ENCODE results near the gene VPS13A. TPM values are rescaled to one million over a fixed set of nuclear protein-coding genes. Genes with fewer than 3 reads are reported as not detected.

The VPS13A gene
- total RNA-seq, 4 donors from 2014 or later = 16.4 to 51.0 (median 29.4) TPM

GRCh38 chr9:77163884-77164283 lies 13.4 kb upstream of the VPS13A start:
- H3K4me1 ChIP-seq = peaks cover 15 to 23% of the 10 kb centered on the region in 2 donors
- intact Hi-C loops (cut with DNase I; ENCODE audit: low total_unique reads) (no loop called here), in situ Hi-C loops (cut with MboI; ENCODE audit: low sequenced_read_pairs in 4 of 4) (loop anchor here in 2 of 4 donors (10.0 to 25.0 kb wide), 2 partner anchors 51 to 777 kb away; partner anchors contain the start of gene RFK (in 1 of the 2))
- peak overlapping the region in 2 of 4 donors; percentile 8 to 31 for H3K27ac ChIP-seq
- H3K9me3 ChIP-seq = no peaks in the 10 kb centered on the region
- ATAC-seq = no peak
- H3K27me3 ChIP-seq = no peaks in the 10 kb centered on the region
- DNase-seq = no peak
- no peak overlapping the region for H3K4me3 ChIP-seq
- no peak for TF ChIP-seq POLR2A (IDR thresholded peaks at IDR 0.05)
- no peak for TF ChIP-seq CTCF (IDR thresholded peaks at IDR 0.05 in 4 of 5, conservative IDR thresholded peaks at IDR 0.05 in 1 of 5)
- no peaks in the 10 kb centered on the region for H3K36me3 ChIP-seq

- no peak for ATAC-seq
- Histone ChIP-seq H3K27me3 (no peaks in the 10 kb centered on the region), H3K4me3 (no peak overlapping the region), H3K36me3 (no peaks in the 10 kb centered on the region), H3K9me3 (no peaks in the 10 kb centered on the region), H3K4me1 (peaks cover 20 to 29% of the 10 kb centered on the region in 2 donors), H3K27ac (no peak overlapping the region)
- no peak for DNase-seq
- TF ChIP-seq POLR2A (IDR thresholded peaks at IDR 0.05) = no peak
- TF ChIP-seq CTCF (IDR thresholded peaks at IDR 0.05 in 4 of 5, conservative IDR thresholded peaks at IDR 0.05 in 1 of 5) = no peak
- intact Hi-C loops (cut with DNase I; ENCODE audit: low total_unique reads) (loop anchor here (2.0 kb wide), 1 partner anchor 51 kb away; no protein-coding TSS in a partner anchor), in situ Hi-C loops (cut with MboI; ENCODE audit: low sequenced_read_pairs in 4 of 4) (loop anchor here in 2 of 4 donors (10.0 to 25.0 kb wide), 2 partner anchors 49 to 779 kb away; partner anchors contain the start of gene RFK (in 1 of the 2))
Measured at GRCh38 chr9:77166193-77166592, 11.1 kb upstream of the VPS13A start.

GRCh38 chr9:77170991-77171699 lies 6.2 kb upstream of the VPS13A start:
- peak; percentile 81 to 93 for ATAC-seq
- H3K27me3 ChIP-seq = no peaks in the 10 kb centered on the region
- in situ Hi-C loops (cut with MboI; ENCODE audit: low sequenced_read_pairs in 4 of 4) (loop anchor here in 1 of 4 donors (25.0 kb wide), 1 partner anchor 784 kb away; the partner anchor contains the start of gene RFK), intact Hi-C loops (cut with DNase I; ENCODE audit: low total_unique reads) (no loop called here)
- H3K36me3 ChIP-seq = no peaks in the 10 kb centered on the region
- no peak overlapping the region for H3K4me3 ChIP-seq
- peaks cover 30 to 34% of the 10 kb centered on the region in 2 donors for H3K4me1 ChIP-seq
- H3K27ac ChIP-seq = peak overlapping the region; percentile 70 to 80 (median 76)
- no peaks in the 10 kb centered on the region for H3K9me3 ChIP-seq
- peak; percentile 39 to 56 for DNase-seq
- TF ChIP-seq POLR2A (IDR thresholded peaks at IDR 0.05) (no peak), CTCF (IDR thresholded peaks at IDR 0.05 in 4 of 5, conservative IDR thresholded peaks at IDR 0.05 in 1 of 5) (no peak)

GRCh38 chr9:77175151-77175550 lies 2.2 kb upstream of the VPS13A start:
- no peaks in the 10 kb centered on the region for H3K36me3 ChIP-seq
- no peak overlapping the region for H3K27ac ChIP-seq
- in situ Hi-C loops (cut with MboI; ENCODE audit: low sequenced_read_pairs in 4 of 4) (no loop called here), intact Hi-C loops (cut with DNase I; ENCODE audit: low total_unique reads) (loop anchor here (5.0 kb wide), 1 partner anchor 857 kb away; the partner anchor contains the start of gene GNAQ)
- no peaks in the 10 kb centered on the region for H3K27me3 ChIP-seq
- H3K4me3 ChIP-seq = no peak overlapping the region
- TF ChIP-seq POLR2A (IDR thresholded peaks at IDR 0.05) = no peak
- TF ChIP-seq CTCF (IDR thresholded peaks at IDR 0.05 in 4 of 5, conservative IDR thresholded peaks at IDR 0.05 in 1 of 5) = no peak
- no peak for ATAC-seq
- no peak for DNase-seq
- peaks cover 49 to 50% of the 10 kb centered on the region in 2 donors for H3K4me1 ChIP-seq
- H3K9me3 ChIP-seq = no peaks in the 10 kb centered on the region
